ENCODE data around the gene C11orf68. TPM values are rescaled to one million over a fixed set of nuclear protein-coding genes. Genes with fewer than 3 reads are reported as not detected.

C11orf68 gene
- total and polyA plus RNA-seq, 8 donors: 10.2 to 20.8 (median 13.8) TPM

DNA sequence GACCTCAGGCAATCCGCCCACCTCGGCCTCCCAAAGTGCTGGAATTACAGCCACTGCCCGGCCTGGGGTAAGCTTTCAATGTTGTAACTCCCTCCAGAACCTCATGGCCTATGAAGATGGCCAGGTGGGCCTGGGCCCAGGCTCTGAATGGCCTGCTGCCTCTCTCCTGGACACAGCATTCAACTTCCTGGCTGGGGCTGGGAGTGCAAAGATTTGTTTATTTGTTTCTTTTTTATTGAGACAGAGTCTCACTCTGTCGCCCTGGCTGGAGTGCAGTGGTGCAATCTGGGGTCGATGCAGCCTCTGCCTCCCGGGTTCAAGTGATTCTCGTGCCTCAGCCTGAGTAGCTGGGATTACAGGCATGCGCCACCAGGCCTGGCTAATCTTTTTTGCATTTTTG lies 25.9 kb upstream of the C11orf68 start:
- Histone ChIP-seq H3K4me1 (no peaks in the 10 kb centered on the region), H3K4me3 (no peak overlapping the region), H3K27me3 (no peaks in the 10 kb centered on the region), H3K27ac (no peak overlapping the region), H3K36me3 (no peaks in the 10 kb centered on the region), H3K9me3 (no peaks in the 10 kb centered on the region)
- intact Hi-C loops (cut with DNase I): no loop called here
- 71 to 72% methylated on average over 8 of the region's 8 CpGs for WGBS, 2 donors
- FAIRE-seq (no peak), DNase-seq (no peak), ATAC-seq (no peak)
- TF ChIP-seq, protein P1, sequence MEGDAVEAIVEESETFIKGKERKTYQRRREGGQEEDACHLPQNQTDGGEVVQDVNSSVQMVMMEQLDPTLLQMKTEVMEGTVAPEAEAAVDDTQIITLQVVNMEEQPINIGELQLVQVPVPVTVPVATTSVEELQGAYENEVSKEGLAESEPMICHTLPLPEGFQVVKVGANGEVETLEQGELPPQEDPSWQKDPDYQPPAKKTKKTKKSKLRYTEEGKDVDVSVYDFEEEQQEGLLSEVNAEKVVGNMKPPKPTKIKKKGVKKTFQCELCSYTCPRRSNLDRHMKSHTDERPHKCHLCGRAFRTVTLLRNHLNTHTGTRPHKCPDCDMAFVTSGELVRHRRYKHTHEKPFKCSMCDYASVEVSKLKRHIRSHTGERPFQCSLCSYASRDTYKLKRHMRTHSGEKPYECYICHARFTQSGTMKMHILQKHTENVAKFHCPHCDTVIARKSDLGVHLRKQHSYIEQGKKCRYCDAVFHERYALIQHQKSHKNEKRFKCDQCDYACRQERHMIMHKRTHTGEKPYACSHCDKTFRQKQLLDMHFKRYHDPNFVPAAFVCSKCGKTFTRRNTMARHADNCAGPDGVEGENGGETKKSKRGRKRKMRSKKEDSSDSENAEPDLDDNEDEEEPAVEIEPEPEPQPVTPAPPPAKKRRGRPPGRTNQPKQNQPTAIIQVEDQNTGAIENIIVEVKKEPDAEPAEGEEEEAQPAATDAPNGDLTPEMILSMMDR (IDR thresholded peaks at IDR 0.05): no peak

- no peak for DNase-seq
- TF ChIP-seq, protein P1 (IDR thresholded peaks at IDR 0.05): no peak
- ATAC-seq: no peak
- H3K4me3 ChIP-seq: no peak overlapping the region
- H3K4me1 ChIP-seq: no peaks in the 10 kb centered on the region
- WGBS, 2 donors: 82 to 85% methylated on average over 8 of the region's 8 CpGs
- no peak overlapping the region for H3K27ac ChIP-seq
- no peaks in the 10 kb centered on the region for H3K9me3 ChIP-seq
- H3K36me3 ChIP-seq: no peaks in the 10 kb centered on the region
- FAIRE-seq: no peak
- intact Hi-C loops (cut with DNase I): no loop called here
- H3K27me3 ChIP-seq: no peaks in the 10 kb centered on the region
Measured at GRCh38 chr11:65944191-65944590, 25.3 kb upstream of the C11orf68 start.

- Histone ChIP-seq H3K4me3 (no peak overlapping the region), H3K36me3 (no peaks in the 10 kb centered on the region), H3K9me3 (no peaks in the 10 kb centered on the region), H3K27me3 (no peaks in the 10 kb centered on the region), H3K27ac (no peak overlapping the region), H3K4me1 (no peaks in the 10 kb centered on the region)
- intact Hi-C loops (cut with DNase I): no loop called here
- no peak for ATAC-seq
- WGBS, 2 donors: 80 to 83% methylated on average over 7 of the region's 7 CpGs
- FAIRE-seq: no peak
- no peak for DNase-seq
- TF ChIP-seq, protein P1 (IDR thresholded peaks at IDR 0.05): no peak
Measured at GRCh38 chr11:65942531-65942930, 23.7 kb upstream of the C11orf68 start.

- H3K27ac ChIP-seq: peak overlapping the region in 1 of 4 donors; percentile 15
- no peaks in the 10 kb centered on the region for H3K27me3 ChIP-seq
- TF ChIP-seq, protein P1 (IDR thresholded peaks at IDR 0.05): no peak
- ATAC-seq: peak in 1 of 4 donors; percentile 47
- H3K36me3 ChIP-seq: no peaks in the 10 kb centered on the region
- WGBS, 2 donors: 57 to 58% methylated on average over 9 of the region's 9 CpGs
- no peak overlapping the region for H3K4me3 ChIP-seq
- FAIRE-seq: no peak
- no peak for DNase-seq
- H3K4me1 ChIP-seq: no peaks in the 10 kb centered on the region
- intact Hi-C loops (cut with DNase I): no loop called here
- no peaks in the 10 kb centered on the region for H3K9me3 ChIP-seq
Measured at GRCh38 chr11:65941720-65942310, 23.0 kb upstream of the C11orf68 start.

DNA sequence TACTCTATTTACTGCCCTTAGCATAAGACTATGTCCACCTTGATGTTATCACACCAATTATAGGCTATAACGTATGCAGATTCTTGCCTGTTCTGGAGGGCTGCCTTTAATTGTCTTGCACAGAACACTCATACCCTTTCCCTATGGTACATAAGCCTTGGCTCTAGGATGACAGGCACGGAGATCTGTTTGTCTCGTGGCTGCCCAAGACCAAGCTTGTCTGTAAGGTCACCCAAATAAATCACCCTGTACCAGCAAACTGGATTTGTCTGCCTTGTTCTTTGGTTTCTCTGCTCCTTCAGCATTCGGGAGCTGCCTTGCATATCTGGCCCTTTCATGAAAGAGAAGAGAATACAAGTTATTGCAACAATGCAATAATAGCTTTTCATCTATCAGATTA lies 18.9 kb upstream of the C11orf68 start:
- 31 to 40% methylated on average over 4 of the region's 4 CpGs for WGBS, 2 donors
- intact Hi-C loops (cut with DNase I): no loop called here
- no peaks in the 10 kb centered on the region for H3K4me1 ChIP-seq
- DNase-seq (no peak), FAIRE-seq (no peak), ATAC-seq (no peak)
- H3K9me3 ChIP-seq: no peaks in the 10 kb centered on the region
- H3K27me3 ChIP-seq: no peaks in the 10 kb centered on the region
- no peak overlapping the region for H3K27ac ChIP-seq
- H3K36me3 ChIP-seq: no peaks in the 10 kb centered on the region
- no peak overlapping the region for H3K4me3 ChIP-seq
- TF ChIP-seq, protein P1 (IDR thresholded peaks at IDR 0.05): no peak
